Stimulated activated CD4-positive, alpha-beta T cell treated with anti-CD3 and anti-CD28 coated beads, Interleukin-12 subunit alpha, Interleukin-12 subunit beta, amount 100 ng/mL, for 4 hours (primary cell): Measurements from ENCODE around the gene SLC12A2.

Source experiments
- DNase-seq: peaks from one replicate; pipeline ENCODE4 v3.0.0-alpha.2; 2020

Gene SLC12A2

DNA sequence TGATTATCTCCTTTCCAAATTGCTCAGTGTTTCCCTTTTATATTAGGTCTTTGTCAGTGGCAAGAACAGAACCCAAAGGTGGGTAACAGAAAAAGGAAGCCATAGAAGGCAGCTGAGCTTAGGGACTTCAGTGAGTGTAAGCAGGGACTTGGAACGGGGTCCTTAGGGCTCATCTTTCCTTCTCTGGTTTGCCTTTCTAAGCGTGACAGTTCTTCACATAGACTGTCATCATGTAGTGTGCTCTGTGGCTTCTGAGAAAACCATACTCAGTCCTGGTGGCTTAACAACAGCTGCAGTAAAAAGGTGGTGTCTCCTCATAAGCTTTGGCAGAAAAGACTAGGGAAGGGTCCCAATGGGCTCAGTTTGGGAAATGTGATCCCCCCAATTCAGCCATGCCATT, 108.8 kb downstream of the SLC12A2 start:
- no peak for DNase-seq

DNA sequence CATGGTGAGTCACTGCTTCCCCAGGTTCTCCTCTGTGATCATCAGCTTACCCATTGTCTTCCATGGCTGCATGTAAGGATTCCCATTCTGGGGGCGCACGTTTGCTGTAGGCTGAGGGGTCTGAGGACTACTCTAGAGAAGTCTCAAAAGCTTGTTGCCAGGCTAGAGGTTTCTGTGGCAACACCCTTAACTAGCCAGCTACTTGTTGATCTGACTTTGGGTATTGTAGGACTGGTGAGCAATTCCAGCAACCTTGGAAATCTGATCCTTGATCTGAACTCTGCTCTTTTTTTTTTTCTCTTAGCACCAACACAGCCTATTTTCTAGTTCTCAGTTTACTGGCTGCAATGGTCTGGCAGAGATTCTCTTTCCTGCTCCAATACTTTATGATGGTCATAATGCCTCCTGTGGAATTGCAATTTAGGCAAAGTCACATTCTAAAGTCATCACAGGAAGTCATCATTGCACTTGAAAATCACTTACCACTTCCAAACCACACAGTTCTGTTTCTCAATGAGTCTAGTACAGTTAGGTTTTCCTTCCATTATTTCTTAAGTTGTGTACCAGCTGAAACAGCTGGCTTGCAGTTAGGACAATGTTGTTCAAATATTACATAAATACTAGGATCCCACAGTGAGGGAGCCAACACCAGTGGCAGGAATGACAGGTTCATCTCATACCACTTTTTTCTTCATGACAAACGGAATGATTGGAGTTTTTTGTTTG, 110.3 kb downstream of the SLC12A2 start:
- no peak for DNase-seq

- no peak for DNase-seq
These were observed 111.8 kb downstream of the SLC12A2 start for GRCh38 chr5:128195316-128195715.

DNA sequence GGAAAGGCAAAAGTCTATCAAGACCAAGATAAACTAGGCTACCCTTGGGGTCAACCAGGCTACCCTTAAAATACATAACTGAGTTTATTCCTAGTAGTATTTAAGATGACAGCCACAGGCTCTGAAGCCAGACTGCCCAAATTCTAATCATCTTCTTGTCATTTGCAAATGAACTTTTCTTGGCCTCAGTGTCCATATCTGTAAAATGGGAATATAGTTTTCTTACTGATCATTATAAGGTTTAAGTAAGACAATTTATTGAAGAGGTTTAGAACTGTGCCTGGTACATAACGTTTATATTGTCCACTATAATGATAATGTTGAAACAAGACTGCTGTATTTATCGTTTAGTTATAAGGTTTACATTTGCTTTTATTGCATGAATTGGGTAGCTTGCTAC, 112.5 kb downstream of the SLC12A2 start:
- DNase-seq = no peak

- DNase-seq = no peak
These were observed 113.2 kb downstream of the SLC12A2 start for GRCh38 chr5:128196791-128197190.

- DNase-seq = no peak
These were observed 114.4 kb downstream of the SLC12A2 start for GRCh38 chr5:128197896-128198522.

DNA sequence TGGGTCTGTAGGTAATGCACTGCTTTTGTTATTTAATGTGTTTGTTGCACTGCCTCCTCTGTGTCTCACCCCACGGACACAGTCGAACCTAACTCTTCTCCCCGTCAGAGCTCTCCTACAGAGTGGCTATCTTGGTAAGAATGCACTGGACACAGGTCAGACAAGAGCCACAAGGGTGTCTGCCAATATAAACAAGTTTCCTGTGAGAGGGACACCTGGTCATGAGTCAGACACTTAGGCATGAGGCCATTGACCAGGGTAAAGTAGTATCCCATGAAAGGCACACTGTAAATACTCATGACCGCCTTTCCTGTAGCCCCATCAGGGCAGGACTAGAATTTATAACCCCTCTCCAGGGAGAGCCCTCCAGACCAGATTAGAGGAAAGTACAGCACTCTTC, 115.5 kb downstream of the SLC12A2 start:
- no peak for DNase-seq

GRCh38 chr5:128199611-128200010, 116.0 kb downstream of the SLC12A2 start:
- DNase-seq = no peak

GRCh38 chr5:128201065-128201926, 117.7 kb downstream of the SLC12A2 start:
- DNase-seq = peak; percentile 81

DNA sequence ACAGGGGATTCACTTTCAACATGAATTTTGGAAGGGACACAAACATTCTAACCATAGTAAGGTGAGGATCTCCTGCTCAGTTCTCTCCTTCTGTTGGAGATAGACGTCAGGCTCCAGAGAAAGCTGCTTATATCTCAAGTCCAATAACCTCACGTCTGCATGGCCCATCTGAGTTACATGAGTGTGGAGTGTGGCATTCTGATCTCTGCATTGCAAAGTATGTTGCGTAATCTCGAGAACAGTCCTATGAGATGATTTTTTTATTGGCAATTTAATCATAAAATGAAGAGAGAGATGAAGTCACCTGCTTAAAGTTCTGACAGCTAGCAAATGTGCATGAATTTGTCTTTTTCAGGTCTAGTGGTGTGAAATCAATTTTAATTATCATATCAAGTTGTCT, 118.8 kb downstream of the SLC12A2 start:
- DNase-seq = no peak

GRCh38 chr5:128208436-128208835, 124.9 kb downstream of the SLC12A2 start:
- no peak for DNase-seq

GRCh38 chr5:128212191-128212806, 128.7 kb downstream of the SLC12A2 start:
- DNase-seq = no peak

GRCh38 chr5:128213340-128213739, 129.8 kb downstream of the SLC12A2 start:
- DNase-seq = no peak

- DNase-seq = no peak
These were observed 130.3 kb downstream of the SLC12A2 start for GRCh38 chr5:128213833-128214232.

DNA sequence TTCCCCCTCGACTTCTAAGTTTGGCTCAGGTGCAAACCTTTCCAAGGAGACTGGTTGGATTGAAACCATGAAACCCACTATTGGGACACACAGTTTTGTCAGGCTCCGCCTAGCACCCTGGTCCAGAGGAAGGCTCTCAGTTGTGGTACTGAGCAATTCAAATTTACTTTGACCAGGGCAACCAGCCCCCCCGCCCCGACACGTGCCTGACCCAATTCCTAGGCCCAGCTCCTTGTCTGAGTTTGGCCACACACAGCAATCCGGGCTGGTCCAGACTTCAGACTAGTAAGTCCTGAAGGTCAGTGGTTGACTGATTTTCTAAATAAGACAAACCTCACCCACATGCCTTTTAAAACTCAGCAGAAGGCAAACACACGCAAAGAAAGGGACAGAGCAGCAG, 132.7 kb downstream of the SLC12A2 start:
- DNase-seq = no peak

DNA sequence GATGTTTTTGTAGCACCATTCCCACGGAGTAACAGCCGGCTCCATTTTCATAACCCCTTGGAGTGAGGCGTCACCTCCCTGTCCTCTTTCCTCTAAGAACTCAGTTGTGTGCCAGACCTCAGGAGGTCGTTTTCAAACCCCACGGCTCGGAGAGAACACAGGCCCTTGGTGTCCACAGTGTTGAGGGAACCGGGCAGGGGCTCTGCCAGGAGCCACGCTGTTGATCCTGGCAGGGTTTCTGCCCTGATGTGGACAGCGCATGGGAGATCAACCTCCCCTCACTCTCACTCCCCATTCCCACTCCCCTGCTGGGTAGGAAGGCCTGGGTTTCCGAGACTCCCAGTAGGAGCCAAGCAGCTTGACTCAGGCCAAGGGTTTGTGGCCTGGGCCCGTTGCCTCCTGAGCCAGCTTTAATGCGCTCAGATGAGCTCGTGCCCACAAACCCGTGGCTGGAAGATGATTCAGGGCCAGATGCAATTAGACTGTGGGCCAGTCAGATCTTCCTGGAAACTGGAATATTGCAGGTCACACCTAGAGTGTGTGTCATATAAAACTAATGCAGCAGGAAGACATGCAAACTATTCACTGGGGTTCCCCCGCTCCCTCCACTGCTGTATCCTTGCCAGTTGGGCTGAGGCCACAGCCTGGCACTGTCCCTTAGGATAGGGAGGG, 133.4 kb downstream of the SLC12A2 start:
- no peak for DNase-seq

- no peak for DNase-seq
These were observed 137.3 kb downstream of the SLC12A2 start for GRCh38 chr5:128220841-128221240.

GRCh38 chr5:128224336-128224735, 140.8 kb downstream of the SLC12A2 start:
- DNase-seq = no peak

DNA sequence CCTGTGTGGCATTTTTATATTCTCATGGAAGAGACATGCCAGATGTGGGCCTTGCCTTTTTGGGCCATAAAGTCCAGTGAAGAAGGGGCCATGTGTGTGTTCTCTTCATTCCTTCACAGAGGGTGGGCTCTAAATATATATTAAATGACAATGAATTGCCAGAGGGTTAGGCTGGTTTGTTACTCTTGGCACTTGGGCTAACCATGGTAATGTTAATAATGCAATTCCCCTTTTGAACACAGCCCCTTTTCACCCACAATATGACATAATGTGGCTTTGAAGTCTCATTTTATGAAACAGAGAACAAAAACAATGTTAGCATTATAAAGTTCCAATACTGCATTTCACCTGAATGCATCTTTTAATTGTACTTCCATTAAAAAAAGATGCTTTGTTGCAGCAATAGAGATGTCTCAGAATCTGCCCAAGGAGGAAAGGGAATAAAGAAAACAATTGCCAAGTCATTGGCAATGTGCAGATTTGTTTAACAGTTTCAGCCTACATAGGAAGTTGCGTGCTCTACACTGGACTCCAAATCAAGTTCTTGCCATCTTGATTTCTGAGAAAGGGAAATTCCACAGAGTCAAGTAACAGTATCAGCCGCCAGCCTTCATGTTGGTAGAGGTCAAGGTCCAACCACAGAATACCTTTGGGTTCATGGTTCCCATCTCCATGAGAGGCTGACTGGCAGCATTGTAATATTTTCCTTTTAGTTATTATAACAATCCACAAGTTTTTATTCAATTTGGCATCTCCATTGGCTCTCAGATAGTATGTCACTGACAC, 141.9 kb downstream of the SLC12A2 start:
- no peak for DNase-seq

DNA sequence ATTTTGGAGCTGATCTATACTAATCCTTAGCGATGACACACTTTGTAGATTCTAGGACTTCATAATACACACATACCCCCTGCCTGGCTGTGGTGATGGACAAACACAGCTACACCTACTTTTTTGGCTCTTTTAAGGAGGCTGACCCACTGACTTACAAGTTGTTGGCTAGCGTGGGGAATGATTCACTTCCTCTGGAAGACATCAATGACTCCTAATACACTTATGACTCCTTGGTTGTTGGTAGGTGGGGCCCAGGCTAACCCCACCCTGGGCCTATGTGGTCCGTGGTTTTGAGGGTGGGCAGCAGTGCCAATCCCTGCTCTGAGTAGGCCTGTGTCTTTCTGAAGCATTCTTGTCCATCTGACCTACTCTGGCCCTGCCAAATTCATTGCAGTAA, 144.4 kb downstream of the SLC12A2 start:
- DNase-seq = no peak

DNA sequence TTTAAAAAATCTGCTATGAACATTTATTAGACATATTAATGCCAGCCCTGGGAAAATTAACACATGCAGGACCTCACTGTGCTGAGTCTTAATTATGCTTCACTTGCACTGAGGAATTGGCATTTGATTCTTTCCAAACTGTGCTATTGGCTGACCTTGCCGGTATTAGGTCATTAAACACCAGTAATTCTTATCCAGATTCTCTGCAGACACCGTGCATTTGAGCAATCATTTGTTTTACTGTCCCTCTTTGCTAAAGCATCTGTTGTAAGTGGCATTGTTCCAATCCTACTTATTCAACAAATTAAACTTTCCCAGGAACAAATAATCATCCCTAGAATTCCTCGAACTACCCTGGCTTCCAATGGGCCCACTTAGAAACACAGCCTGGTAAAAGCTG, 145.0 kb downstream of the SLC12A2 start:
- no peak for DNase-seq
